ENCODE data around the gene HVCN1. TPM values are rescaled to one million over a fixed set of nuclear protein-coding genes. Genes with fewer than 3 reads are reported as not detected.

Gene HVCN1
- total and polyA plus RNA-seq, 2 of the 8 experiments (the other 6 are each of a cell fraction or from before 2014, with no cell fraction given), result 5.8 to 11.2 TPM

DNA sequence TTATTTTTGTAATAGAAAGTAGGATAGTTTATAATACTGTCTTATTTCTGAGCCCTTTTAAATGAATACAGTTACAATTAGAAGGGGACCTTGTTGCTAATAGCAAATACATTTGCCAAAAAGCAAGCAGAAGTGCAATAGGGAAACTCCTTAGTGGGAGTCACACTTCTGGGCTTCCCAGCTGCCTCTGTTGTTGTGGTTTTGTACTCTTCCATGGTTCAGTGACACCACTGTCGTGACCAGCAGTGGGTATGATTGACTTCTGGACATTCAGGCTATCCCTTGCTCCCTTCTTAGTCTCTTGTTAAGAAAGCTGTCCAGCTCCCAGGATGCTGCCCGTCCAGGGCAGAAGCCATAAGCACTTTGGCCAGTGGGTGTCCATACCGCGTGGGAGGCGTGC is 52.4 kb downstream of the HVCN1 start (continued):
- no peak for TF ChIP-seq CHD1 (IDR thresholded peaks at IDR 0.05; ENCODE audit: low read depth, low read length)
- no peak for TF ChIP-seq RAD21 (IDR thresholded peaks at IDR 0.05 in 1 of 2, conservative IDR thresholded peaks at IDR 0.05 in 1 of 2; ENCODE audit: low read depth in 2 of 2, low read length in 2 of 2)
- no peak for TF ChIP-seq CEBPB (IDR thresholded peaks at IDR 0.05; ENCODE audit: low read depth, low read length)

All from H1 (cell line).